Measurements from ENCODE around the gene TRIM54.
"Not testable (repeated sequence)": the region's sequence is repeated elsewhere in the genome, so short reads cannot be mapped to it uniquely, and the experiment has no call there.

TRIM54 gene

GRCh38 chr2:27258051-27258450 lies 24.2 kb upstream of the TRIM54 start:
- DNase-seq = no peak

GRCh38 chr2:27261241-27261925 lies 20.8 kb upstream of the TRIM54 start:
- DNase-seq = no peak

GRCh38 chr2:27261926-27262298 lies 20.3 kb upstream of the TRIM54 start:
- DNase-seq = no peak

GRCh38 chr2:27262379-27263286 lies 19.6 kb upstream of the TRIM54 start, which contains the start of gene SLC30A3:
TSS of gene SLC30A3 (minus strand) at chr2:27263047. CDS start at chr2:27262906, 141 bp downstream.
- peak; percentile 66 to 79 for DNase-seq

GRCh38 chr2:27263287-27264252 lies 18.7 kb upstream of the TRIM54 start:
- no peak for DNase-seq

- DNase-seq = no peak
Measured at GRCh38 chr2:27264253-27264752, 17.9 kb upstream of the TRIM54 start.

GRCh38 chr2:27264753-27265535 lies 17.3 kb upstream of the TRIM54 start:
- DNase-seq = peak; percentile 45 to 75

GRCh38 chr2:27265536-27265870 lies 16.7 kb upstream of the TRIM54 start:
- DNase-seq = no peak

GRCh38 chr2:27268296-27268695 lies 13.9 kb upstream of the TRIM54 start:
- DNase-seq = not testable (repeated sequence)

GRCh38 chr2:27270131-27270530 lies 12.1 kb upstream of the TRIM54 start:
- DNase-seq = no peak

- DNase-seq = no peak
Measured at GRCh38 chr2:27270670-27271069, 11.6 kb upstream of the TRIM54 start.

- no peak for DNase-seq
Measured at GRCh38 chr2:27271631-27272340, 10.4 kb upstream of the TRIM54 start.

- not testable (repeated sequence) for DNase-seq
Measured at GRCh38 chr2:27272537-27273522, 9.4 kb upstream of the TRIM54 start.

- no peak for DNase-seq
Measured at GRCh38 chr2:27275211-27276150, 6.7 kb upstream of the TRIM54 start, which contains the start of gene DNAJC5G. TSS of gene DNAJC5G (plus strand) at chr2:27275433. CDS start at chr2:27276729, 1,296 bp downstream.

GRCh38 chr2:27278010-27278409 lies 4.2 kb upstream of the TRIM54 start:
- DNase-seq = no peak

GRCh38 chr2:27280826-27281225 lies 1.4 kb upstream of the TRIM54 start:
- DNase-seq = no peak

GRCh38 chr2:27281442-27281841 lies 787 bp upstream of the TRIM54 start:
- DNase-seq = no peak

- DNase-seq = no peak
Measured at GRCh38 chr2:27282892-27283291, 663 bp downstream of the TRIM54 start.

GRCh38 chr2:27284996-27285395 lies 2.8 kb downstream of the TRIM54 start:
- no peak for DNase-seq

All from SW 1271 (cell line).